ENCODE measurements around the gene GLI3. TPM values are rescaled to one million over a fixed set of nuclear protein-coding genes. Genes with fewer than 3 reads are reported as not detected.

The GLI3 gene
- total and polyA plus RNA-seq, 12 donors, result 0.51 to 9.1 (median 5.3) TPM

DNA sequence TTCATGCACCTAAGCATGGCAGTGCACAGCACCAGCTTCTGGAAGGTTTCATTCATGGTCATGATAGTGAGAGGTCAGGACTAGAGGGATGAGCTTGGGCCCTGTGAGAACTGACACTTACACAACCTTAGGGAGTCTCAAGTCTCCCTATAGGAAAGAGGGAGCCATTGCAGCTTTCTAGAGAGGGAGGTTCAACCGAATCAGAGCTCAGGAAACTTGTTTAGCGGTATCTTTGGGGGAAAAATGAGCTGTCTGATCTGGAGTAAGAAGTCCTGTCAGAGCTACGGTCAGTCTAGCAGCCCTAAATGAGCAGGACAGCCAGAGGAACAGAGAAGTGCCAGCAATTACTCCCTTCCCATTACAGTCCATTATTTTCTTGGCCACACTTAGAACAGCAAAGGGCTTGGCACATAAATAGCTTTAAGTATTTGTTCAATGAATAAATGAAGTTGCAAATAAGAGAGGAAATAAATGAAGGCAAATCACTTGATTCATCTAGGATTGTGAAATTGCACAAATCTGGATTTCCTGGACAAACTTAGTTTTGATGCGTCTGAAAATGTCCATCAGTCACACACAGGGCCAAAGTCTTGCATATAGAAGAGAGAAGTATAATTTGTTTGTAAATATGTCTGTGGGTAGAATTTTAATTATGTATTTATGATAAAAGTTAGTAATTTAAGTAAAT is 262.0 kb downstream of the GLI3 start:
- 85 to 95% methylated on average over 4 of the region's 4 CpGs for WGBS, 2 donors
- peaks cover 0 to 17% (median 4%) of the 10 kb centered on the region in 9 donors for H3K4me1 ChIP-seq
- H3K27ac ChIP-seq, result no peak overlapping the region
- H3K36me3 ChIP-seq, result peaks cover 0 to 25% (median 0%) of the 10 kb centered on the region in 9 donors
- no peak for TF ChIP-seq CTCF (IDR thresholded peaks at IDR 0.05)
- ATAC-seq (no peak), DNase-seq (no peak)
- H3K27me3 ChIP-seq, result no peaks in the 10 kb centered on the region
- intact Hi-C loops (cut with DNase I), result loop anchor here in 7 of 10 donors (5.0 to 10.0 kb wide), 5 partner anchors 33 to 860 kb away; no protein-coding TSS in a partner anchor
- H3K9me3 ChIP-seq, result no peaks in the 10 kb centered on the region
- no peak overlapping the region for H3K4me3 ChIP-seq

GRCh38 chr7:41973202-41973730 is 263.7 kb downstream of the GLI3 start:
- Histone ChIP-seq H3K4me3 (no peak overlapping the region), H3K27me3 (no peaks in the 10 kb centered on the region), H3K27ac (no peak overlapping the region), H3K4me1 (peaks cover 0 to 13% (median 4%) of the 10 kb centered on the region in 9 donors), H3K9me3 (no peaks in the 10 kb centered on the region), H3K36me3 (peaks cover 0 to 22% (median 0%) of the 10 kb centered on the region in 9 donors)
- no peak for DNase-seq
- no peak for ATAC-seq
- no peak for TF ChIP-seq CTCF (IDR thresholded peaks at IDR 0.05)
- 95 to 96% methylated on average over 8 of the region's 8 CpGs for WGBS, 2 donors
- intact Hi-C loops (cut with DNase I), result loop anchor here in 7 of 10 donors (10.0 kb wide), 3 partner anchors 332 to 862 kb away; no protein-coding TSS in a partner anchor

DNA sequence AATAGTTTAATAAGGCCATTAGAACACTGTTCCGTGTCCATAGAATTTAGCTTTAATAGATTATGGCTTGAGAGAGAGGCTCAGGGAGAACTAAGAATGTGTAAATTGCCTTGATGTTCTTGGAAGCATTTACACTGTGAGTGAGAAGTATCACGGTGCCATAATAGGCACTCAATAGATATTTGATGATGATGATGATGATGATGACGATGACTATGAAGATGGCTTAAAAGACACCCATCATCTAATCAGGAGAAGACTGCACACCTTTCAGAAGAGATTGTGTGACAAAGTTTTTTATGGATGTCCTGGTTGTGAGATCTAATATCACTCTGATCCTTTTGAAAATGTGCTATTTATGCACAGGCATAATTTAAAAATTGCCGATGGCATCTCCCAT is 264.2 kb downstream of the GLI3 start:
- Histone ChIP-seq H3K9me3 (no peaks in the 10 kb centered on the region), H3K27ac (no peak overlapping the region), H3K36me3 (peaks cover 0 to 18% (median 0%) of the 10 kb centered on the region in 9 donors), H3K4me1 (peaks cover 0 to 13% (median 4%) of the 10 kb centered on the region in 9 donors), H3K4me3 (no peak overlapping the region), H3K27me3 (no peaks in the 10 kb centered on the region)
- DNase-seq, result no peak
- ATAC-seq, result no peak
- 96 to 99% methylated on average over 4 of the region's 4 CpGs for WGBS, 2 donors
- no peak for TF ChIP-seq CTCF (IDR thresholded peaks at IDR 0.05)
- intact Hi-C loops (cut with DNase I), result loop anchor here in 7 of 10 donors (10.0 kb wide), 3 partner anchors 332 to 862 kb away; no protein-coding TSS in a partner anchor

GRCh38 chr7:41972270-41972669 is 264.7 kb downstream of the GLI3 start:
- Histone ChIP-seq H3K4me3 (no peak overlapping the region), H3K36me3 (peaks cover 0 to 16% (median 0%) of the 10 kb centered on the region in 9 donors), H3K4me1 (peaks cover 0 to 10% (median 4%) of the 10 kb centered on the region in 9 donors), H3K27ac (no peak overlapping the region), H3K9me3 (no peaks in the 10 kb centered on the region), H3K27me3 (no peaks in the 10 kb centered on the region)
- ATAC-seq (no peak), DNase-seq (no peak)
- WGBS, 2 donors, result 96 to 97% methylated on average over 13 of the region's 13 CpGs
- TF ChIP-seq CTCF (IDR thresholded peaks at IDR 0.05), result no peak
- intact Hi-C loops (cut with DNase I), result loop anchor here in 7 of 10 donors (10.0 kb wide), 3 partner anchors 333 to 863 kb away; no protein-coding TSS in a partner anchor
